GM19467 (cell line): ENCODE results near the gene AATF.

Source experiments
- ATAC-seq: cut with Tn5 transposase; IDR thresholded peaks from one replicate; pipeline ENCODE4 v1.9.1; 2021; ENCODE audit warnings: mild to moderate bottlenecking, moderate library complexity; ENCODE audit not compliant: unreplicated experiment

AATF gene

GRCh38 chr17:36940313-36941264, 8.2 kb upstream of the AATF start:
- ATAC-seq = no peak

GRCh38 chr17:36941265-36942010, 7.3 kb upstream of the AATF start:
- no peak for ATAC-seq

- no peak for ATAC-seq
Measured at GRCh38 chr17:36942019-36942599, 6.6 kb upstream of the AATF start.

- no peak for ATAC-seq
Measured at GRCh38 chr17:36942631-36943125, 6.1 kb upstream of the AATF start.

GRCh38 chr17:36943250-36944191, 5.2 kb upstream of the AATF start:
- no peak for ATAC-seq

GRCh38 chr17:36944553-36944952, 4.2 kb upstream of the AATF start:
- no peak for ATAC-seq

- no peak for ATAC-seq
Measured at GRCh38 chr17:36945140-36945539, 3.6 kb upstream of the AATF start.

GRCh38 chr17:36945959-36946725, 2.6 kb upstream of the AATF start:
- ATAC-seq = no peak

- no peak for ATAC-seq
Measured at GRCh38 chr17:36946726-36947091, 2.0 kb upstream of the AATF start.

- ATAC-seq = no peak
Measured at GRCh38 chr17:36947922-36948716, 635 bp upstream of the AATF start.

- ATAC-seq = no peak
Measured at GRCh38 chr17:36949461-36949927, 740 bp downstream of the AATF start.

GRCh38 chr17:36950027-36950426, 1.3 kb downstream of the AATF start:
- ATAC-seq = no peak

GRCh38 chr17:36951084-36951789, 2.5 kb downstream of the AATF start:
- no peak for ATAC-seq

GRCh38 chr17:36971508-36971907, 22.8 kb downstream of the AATF start:
- no peak for ATAC-seq

- ATAC-seq = no peak
Measured at GRCh38 chr17:36972186-36972700, 23.5 kb downstream of the AATF start.

- ATAC-seq = no peak
Measured at GRCh38 chr17:36972905-36973304, 24.2 kb downstream of the AATF start.

GRCh38 chr17:36975922-36976515, 27.3 kb downstream of the AATF start:
- ATAC-seq = no peak
